HepG2 (cell line): ENCODE results near the gene ZFR2. TPM values are rescaled to one million over a fixed set of nuclear protein-coding genes. Genes with fewer than 3 reads are reported as not detected.
A peak's percentile ranks its signal among the peaks of the same experiment; 100 is the strongest.

ENCODE experiments used
- ATAC-seq: fragments of 200-7000 bp; cut with Tn5 transposase; 3 replicates; pipeline ENCODE4 v1.9.1; 2020; ENCODE audit warnings: mild to moderate bottlenecking, moderate library complexity
- BruUV-seq: library from RNA; stranded (reverse); fragments of 400-500 nt; replicated peaks from 2 replicates; lab custom pipeline; 2021; lab: Mats Ljungman, UMichigan
- CTCF ChIA-PET: fragments of 300-600 bp; formaldehyde crosslinking; extraction: SDS; loops from one replicate; lab custom pipeline; 2021; ENCODE audit warnings: low total read pairs, inconsistent platforms, low intra/inter-chr PET ratio; lab: Yijun Ruan, JAX
- POLR2A ChIA-PET: fragments of 350-600 bp; sonication (Branson Sonifier 250); formaldehyde crosslinking; loops from one replicate; lab custom pipeline; 2020; ENCODE audit warnings: antibody characterized with exemption, inconsistent platforms; lab: Yijun Ruan, JAX
- DNase-seq: peaks from one replicate; pipeline ENCODE4 v3.0.0-alpha.2; 2015; ENCODE audit warnings: low spot score
- FAIRE-seq: peaks from 3 replicates; lab custom pipeline; 2011; peaks lifted over from hg19 to GRCh38; lab: Jason Lieb, UNC
- H2AFZ ChIP-seq: one replicate; pipeline ENCODE4 v1.6.1; 2011; ENCODE audit warnings: low read length, inconsistent platforms
- H3K27ac ChIP-seq: fragments of 300-600 bp; 3 replicates; pipeline ENCODE4 v1.8.0; 2011; ENCODE audit warnings: mixed run types, mild to moderate bottlenecking, mixed read lengths, low read length, inconsistent platforms; ENCODE audit not compliant: insufficient read depth; ENCODE audit errors: extremely low read length
- H3K27me3 ChIP-seq, 2 experiments: fragments of 200-600 bp in 1 of 2; 2 replicates in 1 of 2; 3 replicates in 1 of 2; pipeline versions ENCODE4 v1.6.0 to v1.8.0; 2011; ENCODE audit warnings: low read length in 2 of 2, mild to moderate bottlenecking in 2 of 2, moderate library complexity in 2 of 2, inconsistent platforms in 1 of 2; ENCODE audit not compliant: insufficient read depth in 2 of 2, control insufficient read depth in 1 of 2
- H3K36me3 ChIP-seq, 2 experiments: fragments of 200-600 bp in 1 of 2; replicated peaks in 1 of 2; 2 replicates in 1 of 2; 3 replicates in 1 of 2; pipeline versions ENCODE4 v1.5.1 to v1.8.0; 2011; ENCODE audit warnings: low read length in 2 of 2, inconsistent platforms in 1 of 2; ENCODE audit not compliant: insufficient read depth in 2 of 2, control insufficient read depth in 1 of 2
- H3K4me1 ChIP-seq: 2 replicates; pipeline ENCODE4 v1.5.1; 2012; ENCODE audit warnings: low read length, inconsistent platforms; ENCODE audit not compliant: insufficient read depth
- H3K4me2 ChIP-seq: 2 replicates; pipeline ENCODE4 v1.6.0; 2011; ENCODE audit warnings: low read depth, low read length, inconsistent platforms
- H3K4me3 ChIP-seq, 3 experiments: fragments of 200-600 bp in 1 of 3; sonication (generic), shearing (Covaris generic) in 1 of 3; replicated peaks in 1 of 3; 2 replicates each; pipeline ENCODE4 v1.5.1; 2011 to 2016; ENCODE audit warnings: low read length in 3 of 3, inconsistent platforms in 2 of 3, low read depth in 2 of 3, mild to moderate bottlenecking in 2 of 3, control low read depth in 1 of 3, mixed read lengths in 1 of 3; ENCODE audit not compliant: insufficient read depth in 1 of 3
- H3K79me2 ChIP-seq: one replicate; pipeline ENCODE4 v1.6.1; 2011; ENCODE audit warnings: low read length, inconsistent platforms; ENCODE audit not compliant: insufficient read depth
- H3K9ac ChIP-seq: 2 replicates; pipeline ENCODE4 v1.6.0; 2011; ENCODE audit warnings: mild to moderate bottlenecking, low read depth, low read length, inconsistent platforms; ENCODE audit not compliant: insufficient read depth
- H3K9me3 ChIP-seq: 2 replicates; pipeline ENCODE4 v1.5.1; 2012; ENCODE audit warnings: mild to moderate bottlenecking, low read length
- H4K20me1 ChIP-seq: 2 replicates; pipeline ENCODE4 v1.6.0; 2011; ENCODE audit warnings: inconsistent platforms, mild to moderate bottlenecking, low read length, moderate library complexity; ENCODE audit not compliant: insufficient read depth
- BCL3 ChIP-seq: sonication (generic); formaldehyde crosslinking; IDR thresholded peaks from 2 replicates; pipeline ENCODE4 v1.5.1; 2020; ENCODE audit warnings: mild to moderate bottlenecking, missing genetic modification reagents, moderate library complexity
- BCL6 ChIP-seq: IDR thresholded peaks from 2 replicates; pipeline ENCODE4 v1.6.1; 2016; ENCODE audit warnings: missing genetic modification reagents, missing compliant biosample characterization
- HES4 ChIP-seq: sonication (generic); formaldehyde crosslinking; IDR thresholded peaks from 2 replicates; pipeline ENCODE4 v1.9.0; 2021; ENCODE audit warnings: mild to moderate bottlenecking, missing genetic modification reagents, borderline replicate concordance
- NCOA1 ChIP-seq: sonication (generic); formaldehyde crosslinking; IDR thresholded peaks from 2 replicates; pipeline ENCODE4 v1.9.0; 2021; ENCODE audit warnings: missing genetic modification reagents
- NFKB2 ChIP-seq: sonication (generic); formaldehyde crosslinking; IDR thresholded peaks from 2 replicates; pipeline ENCODE4 v1.4.0; 2020; ENCODE audit warnings: missing genetic modification reagents, borderline replicate concordance
- RBFOX2 ChIP-seq: fragments of 200-400 bp; formaldehyde crosslinking; IDR thresholded peaks from 2 replicates; pipeline ENCODE4 v1.6.1; 2017; ENCODE audit warnings: low read depth, mild to moderate bottlenecking, low read length
- RERE ChIP-seq: IDR thresholded peaks from 2 replicates; pipeline ENCODE4 v1.6.1; 2016; ENCODE audit warnings: low read depth, missing genetic modification reagents, missing compliant biosample characterization
- ZBED4 ChIP-seq: sonication (generic); formaldehyde crosslinking; IDR thresholded peaks from 2 replicates; pipeline ENCODE4 v1.4.0; 2020; ENCODE audit warnings: missing genetic modification reagents, borderline replicate concordance
- ZC3H4 ChIP-seq: sonication (generic); formaldehyde crosslinking; IDR thresholded peaks from 2 replicates; pipeline ENCODE4 v1.4.0; 2020; ENCODE audit warnings: missing genetic modification reagents, borderline replicate concordance
- ZNF414 ChIP-seq: sonication (generic); formaldehyde crosslinking; IDR thresholded peaks from 2 replicates; pipeline ENCODE4 v1.5.0; 2020; ENCODE audit warnings: missing genetic modification reagents
- WGBS: methylation state at CpG from one replicate; pipeline ENCODE4 v1.1.6; 2017; ENCODE audit warnings: low lambda C conversion rate; 5-methylcytosine and 5-hydroxymethylcytosine counted together
- in situ Hi-C: cut with HindIII; loops from 2 replicates; pipeline ENCODE4 v1.10.0; 2017; ENCODE audit warnings: low pct_unique_long_range_greater_than_20kb; ENCODE audit not compliant: extremely low pct_ligation_motif_present
- intact Hi-C: fragments of 100-400 bp; cut with micrococcal nuclease; formaldehyde crosslinking; loops from one replicate; pipeline ENCODE4 v1.10.0; 2022; ENCODE audit not compliant: unreplicated experiment
- polyA plus RNA-seq, 8 experiments: library from polyadenylated mRNA; depleted of rRNA in 3 of 8; stranded (reverse) in 7 of 8; unstranded in 1 of 8; fragments of >200 nt; fragmentation: Illumina TruSeq in 4 of 8; extraction: Trizol in 4 of 8; gene quantifications; 2 replicates each; pipeline versions ENCODE4 v1.2.1 to v1.2.3, GENCODE V29; 2011 to 2016; ENCODE audit warnings: low read depth in 4 of 8, missing spikeins in 1 of 8, mixed read lengths in 1 of 8; ENCODE audit not compliant: insufficient read depth in 1 of 8
- total RNA-seq, 5 experiments: library from RNA; depleted of rRNA; stranded (reverse); fragments of >200 nt; fragmentation: Illumina TruSeq; extraction: Trizol; gene quantifications; 2 replicates each; pipeline ENCODE4 v1.2.3, GENCODE V29; 2016; ENCODE audit warnings: low read depth in 1 of 5

ZFR2 gene
- total and polyA plus RNA-seq, 2 of the 13 experiments (the other 11 are each of a cell fraction or from before 2014, with no cell fraction given): 0.37 to 0.69 TPM

- TF ChIP-seq RERE (no peak), NCOA1 (CRISPR knock-in tag) (no peak), ZC3H4 (no peak)
Measured at GRCh38 chr19:3768748-3769099, 100.1 kb downstream of the ZFR2 start (continued).

- TF ChIP-seq BCL6 (CRISPR knock-in tag): no peak
- TF ChIP-seq ZBED4 (CRISPR knock-in tag): no peak
- TF ChIP-seq ZNF414 (CRISPR knock-in tag): no peak
- 0 out of 2 replicates have a peak, but pooled peaks have one; percentile 29 for TF ChIP-seq RBFOX2
- 0 out of 2 replicates have a peak, but pooled peaks have one; percentile 32 for TF ChIP-seq HES4 (CRISPR knock-in tag)
- TF ChIP-seq NFKB2 (CRISPR knock-in tag): no peak
- no peak for TF ChIP-seq BCL3 (CRISPR knock-in tag)
- TF ChIP-seq, all 625 proteins: peak for 2
- no peak for ATAC-seq
- Histone ChIP-seq H3K4me1 (peaks cover 5% of the 10 kb centered on the region), H3K4me2 (no peak overlapping the region), H3K79me2 (peaks cover 3% of the 10 kb centered on the region), H3K27me3 (no peaks in the 10 kb centered on the region), H3K4me3 (no peak overlapping the region), H3K9me3 (no peaks in the 10 kb centered on the region), H3K27ac (no peak overlapping the region), H3K36me3 (peaks cover 9 to 20% of the 10 kb centered on the region in 2 experiments; a peak in 2 of 5 replicates), H3K9ac (no peak overlapping the region), H4K20me1 (no peaks in the 10 kb centered on the region), H2AFZ (no peak overlapping the region)
- BruUV-seq: no TSS peak
- in situ Hi-C loops: no loop called here
- 84% methylated on average over 8 of the region's 25 CpGs for WGBS
- ChIA-PET POLR2A (no interaction called here), CTCF (no interaction called here)
- FAIRE-seq: no peak
- no peak for DNase-seq
- intact Hi-C loops: loop anchor here (10.0 kb wide), 1 partner anchor 63 kb away; the partner anchor contains the start of genes PIP5K1C and TJP3
Measured at GRCh38 chr19:3768015-3768747, 100.7 kb downstream of the ZFR2 start.
